ENCODE data around the gene RNF32.
"Not testable (repeated sequence)": the region's sequence is repeated elsewhere in the genome, so short reads cannot be mapped to it uniquely, and the experiment has no call there.

DNA sequence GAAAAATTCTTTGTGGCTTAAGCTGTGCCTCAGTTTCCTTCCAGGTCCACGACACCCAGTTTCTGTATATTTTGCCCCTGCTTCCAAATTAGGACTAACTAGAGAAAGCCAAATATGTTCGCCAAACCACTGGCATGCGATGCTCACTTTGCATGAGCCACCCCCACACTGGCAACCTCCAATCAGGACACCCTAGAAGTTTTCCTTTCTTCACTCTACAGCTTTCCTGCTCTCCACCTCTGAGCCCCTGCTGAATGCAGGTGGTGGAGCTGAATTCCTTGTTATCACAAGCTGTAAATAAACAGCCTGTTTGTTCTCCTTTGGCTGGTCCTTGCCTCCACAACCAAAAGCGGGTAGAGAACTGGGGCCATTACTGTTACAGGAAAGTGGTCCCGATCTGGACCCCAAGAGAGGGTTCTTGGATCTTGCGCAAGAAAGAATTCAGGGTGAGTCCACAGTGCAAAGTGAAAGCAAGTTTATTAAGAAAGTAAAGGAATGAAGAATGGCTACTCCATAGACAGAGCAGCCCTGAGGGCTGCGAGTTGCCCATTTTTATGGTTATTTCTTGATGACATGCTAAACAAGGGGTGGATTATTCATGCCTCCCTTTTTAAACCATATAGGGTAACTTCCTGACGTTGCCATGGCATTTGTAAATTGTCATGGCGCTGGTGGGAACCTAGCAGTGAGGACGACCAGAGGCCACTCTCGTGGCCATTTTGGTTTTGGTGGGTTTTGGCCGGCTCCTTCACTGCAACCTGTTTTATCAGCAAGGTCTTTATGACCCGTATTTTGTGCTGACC is 20.9 kb upstream of the RNF32 start:
- not testable (repeated sequence) for TF ChIP-seq POLR2A (IDR thresholded peaks at IDR 0.05)
- TF ChIP-seq, protein P1, sequence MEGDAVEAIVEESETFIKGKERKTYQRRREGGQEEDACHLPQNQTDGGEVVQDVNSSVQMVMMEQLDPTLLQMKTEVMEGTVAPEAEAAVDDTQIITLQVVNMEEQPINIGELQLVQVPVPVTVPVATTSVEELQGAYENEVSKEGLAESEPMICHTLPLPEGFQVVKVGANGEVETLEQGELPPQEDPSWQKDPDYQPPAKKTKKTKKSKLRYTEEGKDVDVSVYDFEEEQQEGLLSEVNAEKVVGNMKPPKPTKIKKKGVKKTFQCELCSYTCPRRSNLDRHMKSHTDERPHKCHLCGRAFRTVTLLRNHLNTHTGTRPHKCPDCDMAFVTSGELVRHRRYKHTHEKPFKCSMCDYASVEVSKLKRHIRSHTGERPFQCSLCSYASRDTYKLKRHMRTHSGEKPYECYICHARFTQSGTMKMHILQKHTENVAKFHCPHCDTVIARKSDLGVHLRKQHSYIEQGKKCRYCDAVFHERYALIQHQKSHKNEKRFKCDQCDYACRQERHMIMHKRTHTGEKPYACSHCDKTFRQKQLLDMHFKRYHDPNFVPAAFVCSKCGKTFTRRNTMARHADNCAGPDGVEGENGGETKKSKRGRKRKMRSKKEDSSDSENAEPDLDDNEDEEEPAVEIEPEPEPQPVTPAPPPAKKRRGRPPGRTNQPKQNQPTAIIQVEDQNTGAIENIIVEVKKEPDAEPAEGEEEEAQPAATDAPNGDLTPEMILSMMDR (IDR thresholded peaks at IDR 0.05): not testable (repeated sequence)
